Panc1 (cell line): ENCODE results near the gene NCBP2L. TPM values are rescaled to one million over a fixed set of nuclear protein-coding genes. Genes with fewer than 3 reads are reported as not detected.

Experiments
- ATAC-seq: fragments of 200-7000 bp; cut with Tn5 transposase; 2 replicates; pipeline ENCODE4 v1.9.1; 2020; ENCODE audit warnings: mild to moderate bottlenecking, moderate library complexity
- BruUV-seq: library from RNA; stranded (reverse); fragments of 400-500 nt; replicated peaks from 2 replicates; lab custom pipeline; 2021; lab: Mats Ljungman, UMichigan
- CTCF ChIA-PET: fragments of 300-600 bp; sonication (Branson Sonifier 250); formaldehyde crosslinking; loops from one replicate; lab custom pipeline; 2022; ENCODE audit warnings: antibody characterized with exemption; lab: Charles Lee
- POLR2A ChIA-PET: fragments of 300-600 bp; sonication (Branson Sonifier 250); formaldehyde crosslinking; loops from one replicate; lab custom pipeline; 2022; ENCODE audit warnings: antibody characterized with exemption; lab: Charles Lee
- DNase-seq: peaks from one replicate; pipeline ENCODE4 v3.0.0-alpha.2; 2010; ENCODE audit warnings: low read depth, low spot score
- H3K27ac ChIP-seq: 2 replicates; pipeline ENCODE4 v1.5.1; 2011; ENCODE audit warnings: mild to moderate bottlenecking, low read length, inconsistent platforms
- H3K27me3 ChIP-seq: fragments of 200-500 bp; sonication (Bioruptor generic); 2 replicates; pipeline ENCODE4 v1.6.0; 2014; ENCODE audit warnings: low read length, inconsistent platforms; ENCODE audit not compliant: control insufficient read depth, insufficient read depth
- H3K36me3 ChIP-seq: fragments of 200-500 bp; sonication (Bioruptor generic); 2 replicates; pipeline ENCODE4 v1.5.1; 2014; ENCODE audit warnings: inconsistent platforms, mild to moderate bottlenecking, low read length, moderate library complexity; ENCODE audit not compliant: control insufficient read depth, insufficient read depth
- H3K4me1 ChIP-seq: 2 replicates; pipeline ENCODE4 v1.5.1; 2011; ENCODE audit warnings: inconsistent platforms, mild to moderate bottlenecking, low read length, moderate library complexity; ENCODE audit not compliant: control insufficient read depth, insufficient read depth
- H3K4me3 ChIP-seq, 2 experiments: 2 replicates each; pipeline ENCODE4 v1.5.1; 2011 to 2012; ENCODE audit warnings: low read depth in 2 of 2, low read length in 2 of 2, mild to moderate bottlenecking in 2 of 2, inconsistent platforms in 1 of 2, moderate library complexity in 1 of 2
- H3K9me3 ChIP-seq: fragments of 200-500 bp; sonication (Bioruptor generic); 2 replicates; pipeline ENCODE4 v1.5.1; 2014; ENCODE audit warnings: low read depth, mild to moderate bottlenecking, inconsistent platforms, low read length, moderate library complexity; ENCODE audit not compliant: control insufficient read depth, insufficient read depth
- CTCF ChIP-seq: fragments of 450-650 bp; IDR thresholded peaks from 2 replicates; pipeline ENCODE4 v1.5.1; 2017; ENCODE audit warnings: mild to moderate bottlenecking
- POLR2AphosphoS5 ChIP-seq: IDR thresholded peaks from 2 replicates; pipeline ENCODE4 v1.6.1; 2012; ENCODE audit warnings: mild to moderate bottlenecking, low read depth, low read length, moderate library complexity
- REST ChIP-seq, 2 experiments: IDR thresholded peaks; 2 replicates each; pipeline ENCODE4 v1.6.1; 2011 to 2012; ENCODE audit warnings: low read depth in 2 of 2, control low read depth in 1 of 2, low read length in 1 of 2, mild to moderate bottlenecking in 1 of 2, moderate library complexity in 1 of 2; ENCODE audit not compliant: insufficient read depth in 1 of 2
- SIN3A ChIP-seq: IDR thresholded peaks from 2 replicates; pipeline ENCODE4 v1.6.1; 2012; ENCODE audit warnings: low read depth, mild to moderate bottlenecking, low read length, moderate library complexity, borderline replicate concordance; ENCODE audit not compliant: insufficient read depth
- TCF7L2 ChIP-seq: IDR thresholded peaks from 2 replicates; pipeline ENCODE4 v1.6.1; 2011; ENCODE audit warnings: mild to moderate bottlenecking, low read depth, low read length, inconsistent platforms
- in situ Hi-C: cut with HindIII; loops from 2 replicates; pipeline ENCODE4 v1.10.0; 2016; ENCODE audit warnings: low sequenced_read_pairs, low pct_unique_long_range_greater_than_20kb
- intact Hi-C: fragments of 100-400 bp; cut with micrococcal nuclease; formaldehyde crosslinking; loops from one replicate; pipeline ENCODE4 v1.10.0; 2022; ENCODE audit not compliant: unreplicated experiment
- total RNA-seq: library from RNA; stranded (reverse); gene quantifications from one replicate; pipeline ENCODE4 v1.2.1, GENCODE V29; 2021; ENCODE audit not compliant: unreplicated experiment

The NCBP2L gene
- total RNA-seq, 1 experiment from 2014 or later: not detected

GRCh38 chrX:107741404-107741790 is 36.1 kb upstream of the NCBP2L start:
- H3K9me3 ChIP-seq: no peaks in the 10 kb centered on the region
- H3K4me1 ChIP-seq: peaks cover 4% of the 10 kb centered on the region
- in situ Hi-C loops (no loop called here), intact Hi-C loops (no loop called here)
- POLR2A ChIA-PET: no interaction called here
- H3K36me3 ChIP-seq: no peaks in the 10 kb centered on the region
- no peak for TF ChIP-seq TCF7L2
- CTCF ChIA-PET: no interaction called here
- DNase-seq (no peak), ATAC-seq (no peak; the same call in 1 of the 2 replicates)
- no peak overlapping the region for H3K4me3 ChIP-seq
- H3K27me3 ChIP-seq: peaks cover 3% of the 10 kb centered on the region; the same call in 1 of the 2 replicates
- H3K27ac ChIP-seq: no peak overlapping the region
- no TSS peak for BruUV-seq

GRCh38 chrX:107742700-107743191 is 34.8 kb upstream of the NCBP2L start:
- no peaks in the 10 kb centered on the region for H3K36me3 ChIP-seq
- H3K27ac ChIP-seq: no peak overlapping the region
- ChIA-PET POLR2A (no interaction called here), CTCF (no interaction called here)
- H3K9me3 ChIP-seq: no peaks in the 10 kb centered on the region
- intact Hi-C loops: no loop called here
- BruUV-seq: no TSS peak
- peaks cover 4% of the 10 kb centered on the region for H3K4me1 ChIP-seq
- ATAC-seq: no peak
- no peak for DNase-seq
- H3K4me3 ChIP-seq: no peak overlapping the region
- in situ Hi-C loops: no loop called here
- TF ChIP-seq TCF7L2 (no peak), POLR2AphosphoS5 (no peak), REST (IDR thresholded peaks at IDR 0.05; ENCODE audit: insufficient read depth in 1 of 2, low read depth in 2 of 2, low read length in 1 of 2) (no peak), SIN3A (no peak), CTCF (no peak)
- H3K27me3 ChIP-seq: peaks cover 3% of the 10 kb centered on the region; the same call in 1 of the 2 replicates

- no peak for TF ChIP-seq CTCF
- TF ChIP-seq TCF7L2: no peak
- TF ChIP-seq POLR2AphosphoS5: no peak
- no peak for TF ChIP-seq SIN3A
- TF ChIP-seq REST (IDR thresholded peaks at IDR 0.05; ENCODE audit: insufficient read depth in 1 of 2, low read depth in 2 of 2, low read length in 1 of 2): no peak
- ChIA-PET POLR2A (no interaction called here), CTCF (interaction anchor here (0.7 to 0.8 kb wide), 2 partner anchors 27 to 95 kb away, joined by 3 read pairs; no protein-coding TSS in a partner anchor)
- H3K4me1 ChIP-seq: peaks cover 4% of the 10 kb centered on the region
- no peak for ATAC-seq
- no peak for DNase-seq
- in situ Hi-C loops (no loop called here), intact Hi-C loops (no loop called here)
- no peaks in the 10 kb centered on the region for H3K9me3 ChIP-seq
- H3K27me3 ChIP-seq: peaks cover 3% of the 10 kb centered on the region; the same call in 1 of the 2 replicates
- no TSS peak for BruUV-seq
- no peak overlapping the region for H3K4me3 ChIP-seq
- no peak overlapping the region for H3K27ac ChIP-seq
- no peaks in the 10 kb centered on the region for H3K36me3 ChIP-seq
Observed at GRCh38 chrX:107743995-107744394, 33.5 kb upstream of the NCBP2L start.
